Stimulated activated CD8-positive, alpha-beta memory T cell treated with anti-CD3 and anti-CD28 coated beads, Interleukin-4, amount 100 ng/mL, for 4 hours (primary cell): ENCODE results near the gene ARSB.

Experiments used
- DNase-seq, 2 donors: peaks; one replicate each; pipeline ENCODE4 v3.0.0-alpha.2; 2020; ENCODE audit warnings: low read depth in 2 of 2, low spot score in 1 of 2

ARSB gene

DNA sequence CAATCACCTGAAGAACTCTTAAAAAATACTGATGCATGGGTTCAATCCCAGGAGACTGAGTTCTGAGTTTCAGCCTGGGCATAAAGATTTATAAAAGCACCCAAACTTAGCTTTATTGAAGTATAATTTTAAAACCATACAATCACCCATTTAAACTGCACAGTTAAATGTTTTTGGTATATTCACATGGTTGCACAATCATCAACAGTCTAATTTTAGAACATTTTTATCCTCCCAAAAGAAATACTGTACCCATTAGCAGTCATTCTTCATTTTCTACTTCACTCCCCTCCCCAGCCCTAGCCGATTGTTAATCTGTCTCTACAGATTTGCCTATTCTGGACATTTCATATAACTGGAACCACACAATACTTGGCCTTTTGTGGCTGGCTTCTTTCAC, 141.7 kb downstream of the ARSB start:
- no peak for DNase-seq

DNA sequence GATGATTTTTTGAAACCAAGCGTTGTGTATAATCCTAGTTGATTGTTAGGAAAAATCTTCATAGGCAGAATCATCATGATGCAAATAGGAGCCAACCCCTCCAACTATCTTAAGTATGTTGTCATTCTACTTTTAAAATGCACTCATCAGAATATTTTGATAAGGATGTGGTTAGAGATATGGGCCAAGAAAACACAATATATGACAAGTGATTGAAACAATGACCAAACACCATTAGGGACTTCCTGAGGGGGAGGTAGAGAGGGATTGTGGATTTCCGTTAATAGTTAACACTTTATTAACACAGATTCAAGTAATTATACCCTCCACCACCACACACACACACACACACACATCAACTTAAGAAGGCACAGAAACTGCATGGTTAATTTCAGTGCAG, 143.3 kb downstream of the ARSB start:
- no peak for DNase-seq

DNA sequence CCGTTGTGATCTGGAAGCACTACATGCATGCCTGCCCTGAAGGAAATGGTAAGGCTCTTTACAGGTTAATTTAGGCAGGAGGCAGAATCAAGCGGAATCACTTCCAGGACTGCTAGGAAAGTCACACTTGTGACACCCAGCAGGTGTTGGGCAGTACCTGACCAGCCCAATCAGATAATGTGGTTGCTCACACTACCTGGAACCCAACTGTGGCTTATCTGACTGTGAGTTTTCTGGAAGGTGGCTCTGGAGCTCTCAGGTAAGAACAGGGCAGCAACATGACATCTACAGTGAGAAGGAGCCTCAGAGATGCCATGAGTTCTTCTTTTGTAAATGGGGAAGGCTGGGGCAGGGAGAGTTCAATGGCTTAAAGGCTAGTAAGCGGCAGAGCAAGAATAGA, 146.4 kb downstream of the ARSB start:
- DNase-seq: no peak

DNA sequence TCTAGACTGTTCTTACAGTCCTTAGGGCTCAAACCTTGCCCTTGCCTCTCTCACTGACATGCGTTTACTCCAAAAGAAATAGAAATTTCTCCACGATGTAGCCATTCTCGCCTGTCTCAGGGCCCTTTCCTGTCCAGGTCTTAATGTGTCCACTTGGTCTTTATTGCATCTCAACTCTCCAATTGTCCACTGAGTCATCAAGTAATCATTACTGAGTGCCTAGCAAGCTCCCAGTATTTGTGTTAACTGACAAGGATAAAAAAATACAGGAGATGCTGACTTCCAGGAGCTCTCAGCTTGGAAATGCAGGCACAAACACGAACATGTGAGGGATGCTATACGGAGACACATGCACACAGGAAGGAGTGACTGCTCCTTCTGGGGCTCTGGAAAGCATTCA, 147.3 kb downstream of the ARSB start:
- no peak for DNase-seq

DNA sequence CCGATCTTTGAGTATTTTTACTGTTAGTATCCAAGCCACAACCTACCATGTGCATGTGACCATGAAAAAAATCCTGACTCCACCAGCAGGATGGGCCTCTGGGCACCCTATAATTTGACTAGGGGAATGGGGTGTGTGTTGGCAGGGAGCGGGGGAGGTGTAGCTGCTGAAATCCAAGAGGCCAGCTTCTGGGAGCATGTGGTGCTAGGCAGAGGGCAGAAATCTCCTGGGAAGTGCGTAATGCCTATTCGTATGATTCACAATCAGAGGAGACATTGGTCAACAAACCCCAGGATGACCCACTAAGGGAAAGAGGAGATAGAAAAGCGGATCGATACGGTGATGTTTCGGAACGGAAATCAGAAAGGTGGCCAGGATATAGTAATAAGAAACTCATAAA, 149.9 kb downstream of the ARSB start:
- DNase-seq: no peak

DNA sequence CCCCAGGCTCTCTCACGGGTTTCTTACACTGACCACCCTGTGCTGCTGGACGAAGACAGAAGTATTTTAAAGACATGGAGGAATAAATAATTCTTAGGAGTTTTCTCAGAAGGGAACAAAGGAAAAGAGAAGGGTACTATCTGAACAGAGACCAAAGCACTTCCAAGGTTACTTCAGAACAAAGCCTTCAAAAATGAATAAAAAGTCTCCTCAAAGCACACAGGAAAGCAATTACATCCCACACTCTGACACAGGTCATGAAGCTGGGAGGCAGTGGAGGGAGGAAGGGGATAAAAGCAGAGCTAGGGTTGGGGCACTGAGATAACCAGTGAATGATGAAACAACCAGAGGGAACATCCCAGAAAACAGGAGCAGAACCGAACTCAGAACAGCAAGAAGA, 151.8 kb downstream of the ARSB start:
- no peak for DNase-seq

DNA sequence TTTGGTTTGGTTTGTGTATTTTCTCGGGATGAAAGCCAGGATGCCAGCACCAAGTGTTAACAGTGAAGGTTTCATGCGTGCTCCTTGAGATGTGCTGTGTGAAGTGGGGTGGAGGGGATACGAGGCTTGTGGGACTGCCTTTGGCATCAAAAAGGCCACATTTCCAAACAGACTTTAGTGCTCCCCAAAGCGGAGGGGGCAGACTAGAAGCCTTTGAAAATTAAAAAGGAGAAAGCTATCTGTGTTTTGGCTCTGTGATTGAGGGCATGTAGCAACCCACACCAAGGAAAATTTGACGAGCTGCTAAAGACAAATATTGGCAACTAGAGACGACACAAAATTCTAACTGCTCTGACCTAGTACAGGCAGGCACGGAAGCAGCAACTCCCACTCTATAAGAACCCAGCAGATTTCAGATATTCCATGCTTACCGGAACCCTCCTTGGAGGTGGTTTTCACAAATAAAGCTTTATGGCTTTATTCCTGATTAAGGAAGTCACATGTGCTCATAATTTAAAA, 154.5 kb downstream of the ARSB start:
- no peak for DNase-seq

DNA sequence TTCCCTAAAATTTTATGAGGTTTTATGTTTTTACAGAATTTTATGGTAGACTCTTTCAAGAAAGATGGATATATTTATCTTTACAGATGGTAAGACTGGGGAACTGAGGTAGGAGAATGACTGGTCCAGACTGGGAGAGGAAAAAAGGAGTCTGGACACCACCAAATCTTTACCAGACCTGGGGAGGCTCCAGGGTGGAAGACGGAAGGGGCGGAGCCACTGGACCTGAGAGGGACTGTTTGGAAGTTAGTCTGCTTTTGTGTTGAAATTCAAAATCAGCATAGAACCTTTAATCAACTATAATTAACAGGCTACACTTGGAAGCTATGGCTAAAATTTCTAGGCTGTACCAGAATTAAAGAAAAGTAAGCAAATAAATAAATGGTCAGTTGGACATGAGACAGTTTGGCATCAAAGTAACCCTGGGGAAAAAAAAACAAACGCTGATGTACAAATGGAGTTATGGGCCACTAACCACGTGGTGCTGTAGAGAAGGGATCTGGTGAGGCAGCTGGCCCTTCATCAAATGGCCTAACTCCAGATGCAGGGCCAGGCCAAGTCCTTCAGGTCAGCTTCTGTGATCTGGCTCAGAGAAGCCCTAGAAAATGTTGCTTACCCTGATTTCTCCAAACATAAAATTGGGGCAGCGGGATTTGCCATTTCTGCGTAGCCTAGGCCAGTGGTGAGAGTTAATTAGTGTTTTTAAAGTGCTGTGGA, 155.1 kb downstream of the ARSB start:
- DNase-seq: no peak

DNA sequence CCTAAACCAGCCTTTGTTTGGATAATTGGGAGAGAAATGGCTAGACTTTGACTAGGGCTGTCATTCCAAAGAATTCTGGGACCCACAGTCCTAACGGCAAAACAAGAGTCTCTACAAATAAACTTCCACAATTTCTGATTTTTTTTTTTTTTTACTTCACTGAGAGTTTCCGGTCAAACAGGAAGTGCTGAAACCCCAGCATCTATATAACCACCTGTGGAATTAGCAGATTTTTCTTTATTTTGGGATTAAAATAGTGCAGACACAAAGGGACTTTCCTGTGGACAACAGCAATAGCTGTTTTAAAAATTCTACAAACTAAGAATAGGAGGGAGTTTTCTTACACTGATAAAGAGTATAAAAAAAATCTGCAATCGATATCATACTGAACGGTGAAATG, 157.4 kb downstream of the ARSB start:
- no peak for DNase-seq

DNA sequence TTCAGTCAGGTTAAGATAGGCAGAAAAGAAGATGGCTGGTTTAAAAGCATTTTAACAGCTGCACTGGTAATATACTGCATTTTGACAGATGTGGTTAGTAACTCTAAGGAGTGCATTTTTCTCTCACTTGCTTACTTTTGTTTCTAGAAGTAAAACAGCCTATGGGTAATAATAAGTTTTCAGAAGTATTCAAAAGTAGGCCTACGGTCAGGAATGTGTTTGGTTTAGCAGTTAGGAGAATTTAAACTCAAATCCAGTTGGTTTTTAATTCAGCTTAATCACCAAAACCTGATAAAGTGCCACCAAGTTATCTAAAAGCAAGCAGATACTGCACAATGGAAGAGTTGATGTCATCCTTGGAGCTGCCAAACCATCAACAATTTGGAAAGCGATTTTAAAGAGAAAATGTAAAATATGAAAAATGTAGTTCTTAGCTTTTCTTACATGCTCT, 160.3 kb downstream of the ARSB start:
- DNase-seq: no peak

DNA sequence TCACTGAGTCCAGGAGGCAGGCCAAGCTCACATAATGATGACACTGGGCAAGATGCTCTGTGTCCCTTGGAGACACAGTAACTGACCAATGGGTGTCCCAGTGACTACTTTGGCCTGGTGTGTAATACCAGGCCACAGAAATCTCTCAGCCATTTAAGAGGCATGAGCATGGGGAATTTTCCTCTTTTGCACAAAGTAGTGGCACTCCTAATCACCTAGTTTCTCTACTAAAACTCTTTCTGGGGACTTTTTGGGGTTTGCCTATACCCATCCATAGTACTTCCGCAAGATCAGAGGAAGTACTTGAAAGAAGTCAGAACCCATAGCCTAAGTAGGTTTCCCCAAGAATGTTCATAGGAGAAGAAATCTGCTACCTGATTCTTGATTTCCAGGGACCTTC, 161.9 kb downstream of the ARSB start:
- DNase-seq: no peak

DNA sequence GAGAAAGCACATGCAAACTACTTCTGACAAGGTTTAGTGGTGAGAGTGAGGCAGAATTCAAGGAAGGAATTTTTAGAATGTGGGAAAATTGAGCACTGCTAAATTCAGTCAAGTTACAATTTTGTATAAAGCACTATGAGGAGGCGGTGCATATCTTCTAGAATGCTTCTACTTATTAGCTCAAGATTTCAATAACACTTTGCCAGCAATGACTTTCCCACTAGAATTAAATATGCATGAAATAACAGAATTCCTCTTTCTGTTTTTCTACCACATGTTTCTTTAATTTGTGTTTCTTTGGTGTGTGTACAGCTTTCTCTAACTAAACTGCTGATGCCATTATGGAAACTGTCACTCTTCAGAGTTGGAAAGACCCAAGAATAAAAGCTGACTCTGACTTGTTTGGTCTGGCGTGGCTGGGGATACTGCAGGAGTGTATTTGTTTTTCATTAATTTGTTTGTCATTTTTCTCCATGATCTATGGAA, 163.5 kb downstream of the ARSB start:
- DNase-seq: no peak

DNA sequence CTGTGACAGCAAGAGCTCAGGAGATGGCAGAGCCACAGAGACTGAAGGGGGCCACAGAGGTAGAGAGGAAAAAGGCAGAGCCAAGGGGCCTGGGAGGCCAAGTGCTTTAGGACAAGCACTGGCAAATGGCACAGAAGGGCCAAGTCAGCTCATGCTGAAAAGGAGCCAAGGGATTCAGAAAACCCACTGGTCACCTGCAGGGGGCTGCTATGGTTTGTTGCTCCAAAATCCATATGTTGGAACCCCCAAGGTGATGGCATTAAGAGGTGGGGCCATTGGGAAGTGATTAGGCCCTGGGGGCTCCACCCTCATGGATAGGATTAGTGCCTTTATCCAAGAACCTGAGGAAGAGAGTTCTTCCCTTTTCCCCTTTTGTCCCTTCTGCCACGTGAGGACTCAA, 165.4 kb downstream of the ARSB start:
- no peak for DNase-seq

DNA sequence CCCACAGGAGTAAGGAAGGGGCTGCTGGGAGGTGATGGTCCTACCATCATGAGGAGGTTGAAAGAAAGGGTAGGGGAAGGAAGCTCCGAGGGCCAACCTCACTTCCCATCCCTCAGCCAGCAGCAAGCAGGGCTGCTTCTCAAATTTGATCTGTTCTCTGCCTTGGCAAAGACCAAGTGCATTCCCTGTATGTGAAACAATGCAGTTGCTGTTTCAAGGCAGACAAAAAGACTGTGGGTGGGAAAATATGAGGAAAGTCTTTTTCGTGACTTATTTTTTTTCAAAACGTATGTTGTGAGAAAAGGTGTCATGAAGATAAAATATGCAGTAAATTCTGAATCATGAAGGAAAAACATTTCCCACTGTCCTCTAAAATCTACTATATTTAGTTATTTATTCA, 165.9 kb downstream of the ARSB start:
- no peak for DNase-seq

DNA sequence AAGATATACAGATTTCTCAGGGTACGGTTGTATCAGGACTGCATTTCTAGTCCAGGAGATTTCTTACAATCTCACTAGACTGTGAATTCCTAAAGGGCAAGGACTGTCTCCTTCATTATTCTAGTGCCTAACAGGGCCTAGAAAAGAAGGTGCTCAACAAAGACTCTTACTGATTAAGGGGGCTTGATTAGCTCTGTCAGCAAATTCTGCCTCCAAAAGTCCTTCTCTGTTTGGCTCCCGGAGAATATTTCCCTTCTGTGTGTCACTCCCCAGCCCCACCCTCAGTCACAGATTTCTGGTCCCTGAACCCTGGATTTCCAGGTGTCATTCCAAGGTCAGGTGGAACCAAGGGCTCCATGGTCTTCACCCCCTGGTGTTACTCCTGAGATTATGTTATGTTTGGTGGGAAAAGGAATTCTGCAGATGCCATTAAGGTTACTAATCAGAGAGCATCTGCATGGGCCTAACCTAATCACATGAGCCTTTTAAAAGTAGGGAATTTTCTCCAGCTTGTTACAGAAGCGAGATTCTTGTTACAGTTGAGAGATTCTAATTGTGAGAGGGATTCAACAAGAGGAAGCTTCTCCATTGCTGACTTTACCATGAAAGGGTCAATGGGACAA, 168.9 kb downstream of the ARSB start:
- no peak for DNase-seq

DNA sequence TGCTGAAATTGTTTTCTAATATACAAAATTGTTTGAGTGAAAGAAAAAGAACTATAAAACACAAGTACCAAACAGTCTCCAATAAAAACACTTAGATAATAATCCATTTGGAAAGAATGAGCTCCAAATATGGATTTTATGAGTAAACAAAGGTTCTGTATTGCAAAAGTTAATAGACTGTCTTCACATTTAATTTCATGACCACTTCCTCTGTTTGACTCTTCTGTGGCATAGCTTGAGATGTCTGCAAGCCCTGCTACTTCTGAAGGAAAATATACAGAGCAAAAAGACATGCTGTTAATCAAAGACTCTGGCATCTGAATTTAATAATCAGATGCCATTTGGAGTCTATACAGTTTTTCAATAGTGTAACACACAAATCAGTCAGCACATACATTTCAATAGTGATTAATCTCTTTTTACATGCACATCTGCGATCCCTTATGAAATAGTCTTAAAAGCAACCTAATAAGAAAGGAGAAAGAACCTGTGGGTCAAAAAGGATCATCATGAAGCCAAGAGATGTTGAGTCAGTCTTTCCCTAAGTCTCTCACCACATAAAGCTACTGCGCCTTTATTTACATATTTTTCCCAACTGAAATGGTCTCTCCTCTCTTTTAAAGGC, 171.1 kb downstream of the ARSB start:
- no peak for DNase-seq

DNA sequence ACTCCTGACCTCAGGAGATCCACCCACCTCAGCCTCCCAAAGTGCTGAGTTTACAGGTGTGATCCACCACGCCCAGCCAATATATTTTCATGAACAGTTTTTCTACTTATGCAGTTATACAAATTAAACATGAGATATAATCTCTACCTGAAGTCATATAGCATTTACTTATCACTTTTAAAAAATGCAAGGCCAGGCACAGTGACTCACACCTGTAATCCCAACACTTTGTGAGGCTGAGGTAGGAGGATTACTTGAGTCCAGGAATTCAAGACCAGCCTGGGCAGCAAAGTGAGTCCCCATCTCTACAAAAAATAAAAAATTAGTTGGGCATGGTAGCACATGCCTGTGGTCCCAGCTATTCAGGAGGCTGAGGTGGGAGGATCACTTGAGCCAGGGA, 171.8 kb downstream of the ARSB start:
- DNase-seq: no peak

DNA sequence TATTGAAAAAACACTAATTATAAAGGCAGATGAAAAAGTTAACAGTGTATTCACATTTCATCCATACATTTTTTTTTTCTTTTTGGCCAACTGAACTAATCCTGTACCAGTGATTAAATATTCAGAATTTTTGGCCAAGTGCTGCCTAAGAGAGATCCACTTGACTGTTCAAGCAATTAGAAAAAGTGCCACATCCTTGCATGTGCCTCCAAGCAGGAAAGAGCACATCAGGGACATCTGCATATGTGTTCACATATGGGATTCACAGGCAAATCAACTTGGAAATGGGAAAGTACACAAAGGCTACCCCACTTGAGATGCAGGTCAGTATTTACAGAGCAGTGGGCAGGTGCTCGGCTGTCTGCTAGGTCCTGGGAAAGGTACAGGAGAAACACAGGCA, 173.2 kb downstream of the ARSB start:
- no peak for DNase-seq

DNA sequence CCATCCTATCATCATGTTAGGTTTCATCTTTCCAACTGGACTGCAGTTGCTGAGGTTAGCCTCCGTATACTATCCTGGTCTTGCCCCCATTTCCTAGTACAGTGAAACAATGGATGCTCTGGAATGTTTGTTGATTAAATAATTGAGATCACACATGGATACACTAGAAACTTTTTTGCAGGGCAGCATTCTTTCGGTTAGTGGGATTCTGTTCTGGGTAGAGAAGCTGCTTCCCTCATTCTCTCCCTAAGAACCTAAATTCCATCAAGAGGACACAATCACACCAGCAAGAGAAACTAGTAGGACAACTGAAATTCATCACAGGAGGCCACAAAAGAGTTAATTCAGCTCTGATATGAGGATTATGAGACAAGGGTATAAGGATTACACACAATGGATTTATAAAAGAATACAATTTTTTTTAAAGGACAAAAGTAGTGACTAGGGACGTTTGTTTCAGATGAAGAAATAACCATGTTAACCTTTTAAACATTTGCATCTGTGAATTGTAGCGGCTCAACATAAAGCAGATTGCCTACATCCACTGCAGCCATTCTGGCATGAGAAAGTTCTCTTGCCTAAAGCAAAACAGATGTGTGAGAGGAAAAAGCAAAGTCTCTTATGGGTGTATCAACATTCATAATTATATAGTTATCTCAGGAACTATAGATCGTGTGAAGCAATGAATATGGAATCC, 173.8 kb downstream of the ARSB start:
- DNase-seq: no peak

DNA sequence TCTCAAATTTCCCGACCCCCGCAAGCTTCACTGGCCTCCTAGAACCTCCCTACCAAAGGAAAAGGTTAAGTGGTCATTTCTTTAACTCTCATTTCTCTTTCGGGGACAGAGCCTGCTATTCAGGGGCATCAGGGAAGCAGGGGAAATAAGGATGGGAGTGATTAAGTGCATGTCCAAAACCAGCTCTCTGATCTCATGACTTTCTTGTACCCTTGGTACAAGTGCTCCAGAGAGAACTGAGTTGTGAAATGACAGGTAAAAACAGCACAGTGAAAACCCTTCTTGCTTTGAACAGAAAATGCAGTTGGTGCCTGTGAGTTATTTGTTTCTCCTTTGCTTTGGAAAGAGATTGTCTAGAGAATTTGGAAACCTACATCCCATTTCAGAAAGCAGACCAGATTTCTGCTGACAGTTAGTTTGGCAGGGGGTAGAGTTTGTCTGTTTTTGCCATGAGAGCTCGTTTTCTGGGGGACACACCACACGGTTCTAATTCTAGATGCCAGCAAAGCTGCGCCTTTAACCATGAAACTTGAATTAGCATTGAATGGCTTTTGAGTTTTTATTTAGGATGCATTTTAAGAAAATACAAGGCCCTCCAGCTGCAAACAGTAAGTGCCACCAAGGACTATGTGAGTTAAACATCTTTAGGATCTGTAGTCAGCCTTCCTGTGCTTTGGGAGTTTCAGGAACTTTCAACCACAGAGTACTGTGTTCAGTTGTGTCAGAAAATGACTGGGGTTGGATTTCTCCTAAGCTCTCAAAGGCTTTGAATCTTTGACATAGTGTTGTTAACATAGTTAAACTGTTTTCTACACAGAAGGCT, 174.8 kb downstream of the ARSB start:
- no peak for DNase-seq

DNA sequence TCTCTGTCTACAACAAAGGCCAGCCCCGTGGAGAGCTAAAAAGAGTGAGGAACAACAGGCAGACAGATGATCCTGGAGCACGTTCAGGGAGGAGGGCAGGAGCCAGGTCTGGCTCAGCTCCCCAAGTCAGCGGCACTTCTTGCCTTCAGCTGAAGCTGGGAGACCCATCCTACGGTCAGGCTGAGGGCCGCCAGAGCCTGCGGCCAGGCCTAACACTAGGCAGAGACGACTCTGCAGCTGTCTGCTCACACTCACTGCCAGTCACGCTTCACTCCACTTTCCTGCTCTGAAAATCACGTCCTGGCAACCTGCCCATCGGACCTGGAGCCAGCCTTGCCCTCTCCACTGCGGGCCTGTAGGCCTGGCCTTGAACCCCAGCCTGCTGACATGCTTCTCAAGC, 175.7 kb downstream of the ARSB start:
- DNase-seq: no peak
